ENCODE results near the gene PROS1.

GRCh38 chr3:94019659-94020058, 46.0 kb upstream of the PROS1 start:
- TF ChIP-seq, protein P1, sequence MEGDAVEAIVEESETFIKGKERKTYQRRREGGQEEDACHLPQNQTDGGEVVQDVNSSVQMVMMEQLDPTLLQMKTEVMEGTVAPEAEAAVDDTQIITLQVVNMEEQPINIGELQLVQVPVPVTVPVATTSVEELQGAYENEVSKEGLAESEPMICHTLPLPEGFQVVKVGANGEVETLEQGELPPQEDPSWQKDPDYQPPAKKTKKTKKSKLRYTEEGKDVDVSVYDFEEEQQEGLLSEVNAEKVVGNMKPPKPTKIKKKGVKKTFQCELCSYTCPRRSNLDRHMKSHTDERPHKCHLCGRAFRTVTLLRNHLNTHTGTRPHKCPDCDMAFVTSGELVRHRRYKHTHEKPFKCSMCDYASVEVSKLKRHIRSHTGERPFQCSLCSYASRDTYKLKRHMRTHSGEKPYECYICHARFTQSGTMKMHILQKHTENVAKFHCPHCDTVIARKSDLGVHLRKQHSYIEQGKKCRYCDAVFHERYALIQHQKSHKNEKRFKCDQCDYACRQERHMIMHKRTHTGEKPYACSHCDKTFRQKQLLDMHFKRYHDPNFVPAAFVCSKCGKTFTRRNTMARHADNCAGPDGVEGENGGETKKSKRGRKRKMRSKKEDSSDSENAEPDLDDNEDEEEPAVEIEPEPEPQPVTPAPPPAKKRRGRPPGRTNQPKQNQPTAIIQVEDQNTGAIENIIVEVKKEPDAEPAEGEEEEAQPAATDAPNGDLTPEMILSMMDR (IDR thresholded peaks at IDR 0.05; ENCODE audit: low read length): no peak
- no peak for TF ChIP-seq EZH2phosphoT487 (IDR thresholded peaks at IDR 0.05; ENCODE audit: low read length)
